Hematopoietic multipotent progenitor cell treated with erythropoietin and hydrocortisone succinate and interleukin-3 and kit ligand, for 8 days (in vitro differentiated cells): ENCODE measurements around the gene LRRC8B.

Experiments used
- DNase-seq: peaks from one replicate; pipeline ENCODE4 v3.0.0-alpha.2; 2015

The LRRC8B gene

GRCh38 chr1:89548122-89548857 lies 23.7 kb downstream of the LRRC8B start:
- DNase-seq: no peak

GRCh38 chr1:89550995-89551394 lies 26.4 kb downstream of the LRRC8B start:
- DNase-seq: no peak

GRCh38 chr1:89552471-89553081 lies 27.9 kb downstream of the LRRC8B start:
- DNase-seq: peak; percentile 23

- no peak for DNase-seq
Measured at GRCh38 chr1:89553157-89553556, 28.5 kb downstream of the LRRC8B start.

GRCh38 chr1:89555550-89555949 lies 30.9 kb downstream of the LRRC8B start:
- DNase-seq: no peak

GRCh38 chr1:89556726-89557444 lies 32.3 kb downstream of the LRRC8B start:
- DNase-seq: no peak

- no peak for DNase-seq
Measured at GRCh38 chr1:89557445-89557825, 32.8 kb downstream of the LRRC8B start.

- no peak for DNase-seq
Measured at GRCh38 chr1:89557956-89558355, 33.3 kb downstream of the LRRC8B start.

- DNase-seq: no peak
Measured at GRCh38 chr1:89563957-89564604, 39.5 kb downstream of the LRRC8B start.

- no peak for DNase-seq
Measured at GRCh38 chr1:89565521-89565920, 40.9 kb downstream of the LRRC8B start.

- no peak for DNase-seq
Measured at GRCh38 chr1:89566761-89567174, 42.1 kb downstream of the LRRC8B start.

GRCh38 chr1:89567797-89568196 lies 43.2 kb downstream of the LRRC8B start:
- DNase-seq: no peak

- DNase-seq: no peak
Measured at GRCh38 chr1:89573410-89573809, 48.8 kb downstream of the LRRC8B start.

- no peak for DNase-seq
Measured at GRCh38 chr1:89574621-89575020, 50.0 kb downstream of the LRRC8B start.

GRCh38 chr1:89575207-89575606 lies 50.6 kb downstream of the LRRC8B start:
- DNase-seq: no peak

GRCh38 chr1:89576013-89576412 lies 51.4 kb downstream of the LRRC8B start:
- DNase-seq: no peak

- no peak for DNase-seq
Measured at GRCh38 chr1:89578151-89578550, 53.5 kb downstream of the LRRC8B start.

- no peak for DNase-seq
Measured at GRCh38 chr1:89578946-89579684, 54.5 kb downstream of the LRRC8B start.

GRCh38 chr1:89580036-89580435 lies 55.4 kb downstream of the LRRC8B start:
- DNase-seq: no peak

GRCh38 chr1:89581859-89582258 lies 57.2 kb downstream of the LRRC8B start:
- no peak for DNase-seq

- no peak for DNase-seq
Measured at GRCh38 chr1:89582571-89582970, 57.9 kb downstream of the LRRC8B start.

- DNase-seq: no peak
Measured at GRCh38 chr1:89584211-89584610, 59.6 kb downstream of the LRRC8B start.

- no peak for DNase-seq
Measured at GRCh38 chr1:89584781-89585180, 60.2 kb downstream of the LRRC8B start.
